GM12873 (cell line): ENCODE results near the gene ABI3BP.

Experiments used
- CTCF ChIP-seq: IDR thresholded peaks from 2 replicates; pipeline ENCODE4 v1.5.1; 2012; ENCODE audit warnings: low read depth, mild to moderate bottlenecking, moderate library complexity, low read length, control low read depth; ENCODE audit not compliant: insufficient read depth; ENCODE audit errors: missing control alignments

ABI3BP gene

GRCh38 chr3:100804631-100805030, 188.6 kb downstream of the ABI3BP start:
- no peak for TF ChIP-seq CTCF

GRCh38 chr3:100803711-100804110, 189.5 kb downstream of the ABI3BP start:
- TF ChIP-seq CTCF = no peak

GRCh38 chr3:100802126-100802525, 191.1 kb downstream of the ABI3BP start:
- TF ChIP-seq CTCF = no peak

- TF ChIP-seq CTCF = no peak
These were observed 195.2 kb downstream of the ABI3BP start for GRCh38 chr3:100798012-100798411.

GRCh38 chr3:100796556-100796955, 196.7 kb downstream of the ABI3BP start:
- TF ChIP-seq CTCF = peak; percentile 24

- no peak for TF ChIP-seq CTCF
These were observed 203.6 kb downstream of the ABI3BP start for GRCh38 chr3:100789579-100789978.

GRCh38 chr3:100783619-100784018, 209.6 kb downstream of the ABI3BP start:
- no peak for TF ChIP-seq CTCF

GRCh38 chr3:100782906-100783305, 210.3 kb downstream of the ABI3BP start:
- no peak for TF ChIP-seq CTCF
